ENCODE results near the gene LMX1B.

Gene LMX1B

DNA sequence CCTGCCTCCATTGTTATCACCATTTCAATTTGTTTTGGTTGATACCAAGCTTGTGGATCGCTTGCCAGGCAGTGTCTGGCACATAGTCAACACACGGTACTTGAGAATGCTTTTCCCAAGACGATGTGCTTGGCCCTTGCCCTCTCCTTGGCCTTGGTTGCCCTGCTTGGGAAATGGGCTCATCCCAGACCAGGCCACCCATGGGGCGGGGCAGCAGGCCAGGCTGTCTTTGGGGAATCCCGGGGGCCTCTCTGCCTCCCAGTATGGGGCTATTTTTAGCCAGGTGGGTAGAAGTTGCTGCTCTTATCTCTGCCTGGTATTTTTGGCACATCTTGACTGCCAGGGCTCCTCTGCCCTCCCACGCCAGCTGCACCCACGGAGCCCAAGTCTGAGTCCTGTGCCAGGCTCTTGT, 49.9 kb downstream of the LMX1B start:
- Histone ChIP-seq H3K4me1 (peaks cover 0 to 43% (median 9%) of the 10 kb centered on the region in 4 donors), H3K9me3 (no peaks in the 10 kb centered on the region), H3K36me3 (no peaks in the 10 kb centered on the region), H3K27ac (no peak overlapping the region), H3K4me3 (no peak overlapping the region), H3K27me3 (peaks cover 0 to 74% of the 10 kb centered on the region in 2 donors)
- no peak for DNase-seq
- TF ChIP-seq, protein P1, sequence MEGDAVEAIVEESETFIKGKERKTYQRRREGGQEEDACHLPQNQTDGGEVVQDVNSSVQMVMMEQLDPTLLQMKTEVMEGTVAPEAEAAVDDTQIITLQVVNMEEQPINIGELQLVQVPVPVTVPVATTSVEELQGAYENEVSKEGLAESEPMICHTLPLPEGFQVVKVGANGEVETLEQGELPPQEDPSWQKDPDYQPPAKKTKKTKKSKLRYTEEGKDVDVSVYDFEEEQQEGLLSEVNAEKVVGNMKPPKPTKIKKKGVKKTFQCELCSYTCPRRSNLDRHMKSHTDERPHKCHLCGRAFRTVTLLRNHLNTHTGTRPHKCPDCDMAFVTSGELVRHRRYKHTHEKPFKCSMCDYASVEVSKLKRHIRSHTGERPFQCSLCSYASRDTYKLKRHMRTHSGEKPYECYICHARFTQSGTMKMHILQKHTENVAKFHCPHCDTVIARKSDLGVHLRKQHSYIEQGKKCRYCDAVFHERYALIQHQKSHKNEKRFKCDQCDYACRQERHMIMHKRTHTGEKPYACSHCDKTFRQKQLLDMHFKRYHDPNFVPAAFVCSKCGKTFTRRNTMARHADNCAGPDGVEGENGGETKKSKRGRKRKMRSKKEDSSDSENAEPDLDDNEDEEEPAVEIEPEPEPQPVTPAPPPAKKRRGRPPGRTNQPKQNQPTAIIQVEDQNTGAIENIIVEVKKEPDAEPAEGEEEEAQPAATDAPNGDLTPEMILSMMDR (IDR thresholded peaks at IDR 0.05), result no peak
- intact Hi-C loops (cut with DNase I; ENCODE audit: low total_unique reads), result no loop called here

DNA sequence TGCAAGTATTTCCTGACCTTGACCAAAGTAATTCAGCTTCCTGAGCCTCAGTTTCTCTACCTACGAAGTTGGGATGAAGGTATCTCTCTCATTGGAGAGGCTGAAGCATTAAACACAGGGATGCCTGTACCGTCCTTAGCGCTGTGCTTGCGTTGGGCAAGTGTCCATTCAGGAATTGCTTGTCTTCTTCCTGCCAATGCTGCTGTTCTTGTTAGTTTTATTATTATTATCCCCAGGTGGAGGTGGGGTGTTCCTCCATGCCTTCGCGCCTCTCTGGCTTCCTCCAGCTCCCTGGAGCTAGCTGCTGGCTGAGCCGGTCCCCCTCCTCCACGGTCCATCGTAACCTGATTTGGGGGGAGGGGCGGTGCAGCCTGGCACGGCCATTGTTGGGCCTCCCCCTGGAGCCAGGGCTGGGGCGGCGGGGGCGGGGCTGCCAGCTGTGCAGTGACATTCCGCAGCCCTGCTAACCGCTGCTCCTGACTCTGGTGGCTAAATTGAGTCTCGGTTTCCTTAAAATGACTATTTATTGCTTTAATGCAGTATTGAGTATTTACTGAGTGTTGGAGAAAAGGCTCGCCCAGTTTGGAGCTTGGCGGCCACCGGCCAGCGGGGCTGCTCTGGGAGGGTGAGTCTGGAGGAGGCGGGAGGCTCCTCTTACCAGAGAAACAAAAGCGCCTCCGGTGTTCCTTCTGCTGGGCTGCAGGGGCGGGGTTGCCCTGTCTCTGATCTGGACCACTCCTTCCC, 51.3 kb downstream of the LMX1B start:
- TF ChIP-seq, protein P1 (IDR thresholded peaks at IDR 0.05), result no peak
- Histone ChIP-seq H3K4me3 (no peak overlapping the region), H3K9me3 (no peaks in the 10 kb centered on the region), H3K27ac (no peak overlapping the region), H3K36me3 (no peaks in the 10 kb centered on the region), H3K27me3 (peaks cover 0 to 77% of the 10 kb centered on the region in 2 donors), H3K4me1 (peaks cover 0 to 43% (median 9%) of the 10 kb centered on the region in 4 donors)
- DNase-seq, result no peak
- intact Hi-C loops (cut with DNase I; ENCODE audit: low total_unique reads), result no loop called here

GRCh38 chr9:126665644-126666035, 51.9 kb downstream of the LMX1B start:
- intact Hi-C loops (cut with DNase I; ENCODE audit: low total_unique reads), result no loop called here
- TF ChIP-seq, protein P1 (IDR thresholded peaks at IDR 0.05), result no peak
- no peak for DNase-seq
- Histone ChIP-seq H3K36me3 (no peaks in the 10 kb centered on the region), H3K4me1 (peaks cover 0 to 43% (median 9%) of the 10 kb centered on the region in 4 donors), H3K27ac (no peak overlapping the region), H3K4me3 (no peak overlapping the region), H3K9me3 (no peaks in the 10 kb centered on the region), H3K27me3 (peaks cover 0 to 78% of the 10 kb centered on the region in 2 donors)

DNA sequence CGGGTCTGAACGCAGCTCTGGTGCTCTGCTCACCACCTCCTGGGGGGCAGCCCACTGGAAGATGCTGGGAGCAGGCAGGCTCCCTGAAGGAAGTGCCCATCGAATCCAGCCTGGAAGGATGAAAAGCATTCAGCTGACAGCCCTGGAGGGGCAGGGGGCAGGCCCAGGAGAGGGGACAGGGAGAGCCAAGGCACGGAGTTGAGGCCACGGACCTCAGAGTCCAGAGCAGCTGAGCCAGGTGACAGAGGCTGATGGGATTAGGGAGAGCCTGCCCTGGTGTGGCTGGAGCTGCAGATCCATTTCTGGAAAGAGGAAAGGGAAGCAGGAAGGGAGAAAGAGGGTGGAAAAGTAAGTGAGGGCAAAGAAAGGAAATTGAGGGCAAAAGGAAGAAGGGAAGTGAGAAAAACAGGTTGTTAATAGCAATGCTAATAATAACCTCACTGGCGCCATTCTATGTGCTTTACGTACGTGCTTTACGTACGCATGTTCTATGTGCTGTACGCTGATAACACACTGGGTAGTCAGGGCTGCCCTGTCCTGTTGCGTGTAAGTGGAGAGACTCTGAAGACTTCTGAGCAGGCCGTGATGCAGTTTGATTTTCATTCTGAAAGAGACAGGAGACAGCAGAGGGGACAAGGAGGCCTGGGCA, 52.6 kb downstream of the LMX1B start:
- intact Hi-C loops (cut with DNase I; ENCODE audit: low total_unique reads), result no loop called here
- TF ChIP-seq, protein P1 (IDR thresholded peaks at IDR 0.05), result no peak
- H3K27ac ChIP-seq, result no peak overlapping the region
- no peaks in the 10 kb centered on the region for H3K9me3 ChIP-seq
- H3K4me3 ChIP-seq, result no peak overlapping the region
- H3K36me3 ChIP-seq, result no peaks in the 10 kb centered on the region
- H3K27me3 ChIP-seq, result peaks cover 0 to 80% of the 10 kb centered on the region in 2 donors
- DNase-seq, result no peak
- H3K4me1 ChIP-seq, result peaks cover 0 to 49% (median 9%) of the 10 kb centered on the region in 4 donors

GRCh38 chr9:126667190-126668055, 53.7 kb downstream of the LMX1B start:
- no peak for DNase-seq
- H3K27me3 ChIP-seq, result peaks cover 0 to 80% of the 10 kb centered on the region in 2 donors
- TF ChIP-seq, protein P1 (IDR thresholded peaks at IDR 0.05), result no peak

More at GRCh38 chr9:126667190-126668055, 53.7 kb downstream of the LMX1B start:
- H3K9me3 ChIP-seq, result no peaks in the 10 kb centered on the region
- no peaks in the 10 kb centered on the region for H3K36me3 ChIP-seq
- intact Hi-C loops (cut with DNase I; ENCODE audit: low total_unique reads), result no loop called here
- H3K4me1 ChIP-seq, result peaks cover 0 to 44% (median 9%) of the 10 kb centered on the region in 4 donors
- no peak overlapping the region for H3K4me3 ChIP-seq
- no peak overlapping the region for H3K27ac ChIP-seq
